22Rv1 (cell line): ENCODE results near the gene OGFR.

Source experiments
- H3K27ac ChIP-seq: fragments of 450-650 bp; 2 replicates; pipeline ENCODE4 v1.5.1; 2017
- CTCF ChIP-seq: fragments of 450-650 bp; IDR thresholded peaks from 2 replicates; pipeline ENCODE4 v1.5.1; 2017; ENCODE audit warnings: mild to moderate bottlenecking
- ZFX ChIP-seq: fragments of 450-650 bp; IDR thresholded peaks from 2 replicates; pipeline ENCODE4 v1.6.1; 2017; ENCODE audit warnings: antibody characterized with exemption, borderline replicate concordance

The OGFR gene

DNA sequence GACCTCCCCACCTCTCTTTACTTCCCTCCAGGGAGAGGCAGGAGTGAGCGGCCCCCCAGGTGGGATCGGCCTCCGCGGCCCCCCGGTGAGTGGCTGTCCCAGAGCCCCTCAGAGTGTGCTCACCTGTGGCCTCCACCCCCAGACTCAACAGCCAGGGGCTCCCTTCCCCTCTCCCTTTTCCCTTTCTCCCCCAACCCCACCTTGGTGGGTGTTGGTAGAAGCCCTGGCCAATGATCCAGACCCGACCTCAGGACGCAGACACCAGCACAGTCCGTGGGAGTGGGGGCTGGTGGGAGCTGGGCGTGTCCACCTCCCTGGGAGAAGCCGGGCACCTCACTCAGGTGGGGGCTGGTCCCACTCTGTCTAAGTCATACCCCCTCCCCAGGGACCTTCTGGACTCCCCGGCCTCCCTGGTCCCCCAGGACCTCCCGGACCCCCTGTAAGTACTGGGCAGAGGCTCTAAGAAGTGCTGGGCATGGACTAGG is 17.1 kb downstream of the OGFR start:
- no peak for TF ChIP-seq ZFX
- no peak for TF ChIP-seq CTCF

GRCh38 chr20:62822239-62822787 is 17.7 kb downstream of the OGFR start:
- TF ChIP-seq CTCF (no peak), ZFX (no peak)

More for the DNA sequence above, 17.1 kb downstream of the OGFR start:
- no peak overlapping the region for H3K27ac ChIP-seq

GRCh38 chr20:62822788-62823651 is 18.4 kb downstream of the OGFR start:
- TF ChIP-seq CTCF (peak; percentile 72), ZFX (no peak)
- 0 out of 2 replicates have a peak overlapping the region, but pooled peaks have one; percentile 8 for H3K27ac ChIP-seq

More at GRCh38 chr20:62822239-62822787, 17.7 kb downstream of the OGFR start:
- H3K27ac ChIP-seq = no peak overlapping the region

DNA sequence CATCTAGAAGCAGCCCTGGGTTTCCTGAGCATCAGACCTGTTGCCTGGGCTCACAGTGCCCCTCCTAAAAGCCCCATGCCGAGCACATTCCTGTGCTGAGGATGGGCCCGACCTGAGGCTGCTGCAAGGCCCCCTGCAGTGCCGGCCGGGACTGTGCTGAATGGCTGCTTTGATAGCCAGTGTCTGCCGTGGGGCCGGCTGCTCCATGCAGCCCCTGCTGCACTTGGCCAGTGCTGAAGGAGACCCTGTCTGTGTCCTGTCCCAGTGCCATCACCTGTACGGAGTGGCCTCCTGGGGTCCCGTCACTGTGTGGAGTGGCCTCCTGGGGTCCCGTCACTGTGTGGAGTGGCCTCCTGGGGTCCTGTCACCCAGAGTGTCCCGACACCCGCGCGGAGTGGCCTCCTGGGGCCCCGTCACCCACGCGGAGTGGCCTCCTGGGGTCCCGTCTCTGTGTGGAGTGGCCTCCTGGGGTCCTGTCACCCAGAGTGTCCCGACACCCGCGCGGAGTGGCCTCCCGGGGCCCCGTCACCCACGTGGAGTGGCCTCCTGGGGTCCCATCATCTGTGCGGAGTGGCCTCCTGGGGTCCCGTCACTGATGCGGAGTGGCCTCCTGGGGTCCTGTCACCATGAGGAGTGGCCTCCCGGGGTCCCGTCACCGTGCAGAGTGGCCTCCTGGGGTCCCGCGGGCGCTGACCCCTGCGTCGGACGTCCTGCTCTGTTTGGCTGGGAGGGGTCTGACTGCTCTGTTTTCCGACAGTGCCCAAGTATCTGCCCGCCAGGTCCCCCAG is 19.2 kb downstream of the OGFR start:
- no peak overlapping the region for H3K27ac ChIP-seq
- TF ChIP-seq CTCF = no peak
- TF ChIP-seq ZFX = no peak

- TF ChIP-seq ZFX = no peak
- no peak for TF ChIP-seq CTCF
- H3K27ac ChIP-seq = no peak overlapping the region
Observed at GRCh38 chr20:62824476-62825332, 20.1 kb downstream of the OGFR start.

DNA sequence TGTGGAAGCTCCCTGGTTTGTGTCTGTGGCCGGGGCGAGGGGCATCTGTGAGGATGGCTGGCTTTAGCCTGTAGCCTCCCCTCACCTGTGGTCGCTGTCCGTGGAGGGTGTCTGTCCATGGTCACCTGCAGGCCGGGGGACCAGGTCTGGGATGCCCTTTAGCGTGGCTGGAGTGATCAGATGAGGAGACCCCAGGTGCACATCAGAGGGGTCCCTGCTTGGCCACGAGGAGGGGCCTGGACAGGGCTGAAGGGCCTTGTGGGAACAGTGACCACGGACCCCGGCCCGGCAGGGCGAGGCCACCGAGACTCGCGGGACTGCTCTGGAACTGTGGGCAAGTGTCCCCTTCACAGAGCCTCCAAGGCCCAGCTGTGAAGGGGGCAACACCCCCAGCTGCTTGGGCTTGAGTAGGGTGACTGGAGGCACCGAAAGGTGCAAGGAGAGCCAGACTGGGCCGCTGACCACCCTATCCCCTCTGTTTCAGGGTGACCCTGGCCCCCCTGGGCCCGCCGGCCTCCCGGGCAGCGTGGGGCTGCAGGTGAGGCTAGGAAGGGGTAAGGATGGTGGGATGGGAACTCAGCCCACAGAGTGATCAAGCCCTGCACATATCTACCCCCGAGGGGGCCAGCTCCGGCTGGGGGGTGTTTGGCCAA is 20.8 kb downstream of the OGFR start:
- TF ChIP-seq CTCF = no peak
- TF ChIP-seq ZFX = no peak
- no peak overlapping the region for H3K27ac ChIP-seq
